ENCODE results near the gene LIPC. TPM values are rescaled to one million over a fixed set of nuclear protein-coding genes. Genes with fewer than 3 reads are reported as not detected.
A peak's percentile ranks its signal among the peaks of the same experiment; 100 is the strongest.

The LIPC gene
- total RNA-seq, 1 experiment from 2014 or later: not detected

- DNase-seq (ENCODE audit: low spot score): peak; percentile 93
- no peak for TF ChIP-seq EZH2 (IDR thresholded peaks at IDR 0.05; ENCODE audit: borderline replicate concordance, low read depth, low read length, poor library complexity, severe bottlenecking)
- no TSS peak for BruUV-seq (replicated peaks)
- POLR2A ChIA-PET (ENCODE audit: low non-redundant PET): no interaction called here
- CTCF ChIA-PET: interaction anchor here (0.7 kb wide), 1 partner anchor 302 kb away, joined by 6 read pairs; the partner anchor contains the start of gene MINDY2
- Histone ChIP-seq H3K27ac (ENCODE audit: low read depth, low read length, poor library complexity, severe bottlenecking) (peak overlapping the region; percentile 63), H3K4me1 (ENCODE audit: insufficient read depth, low read length, poor library complexity, severe bottlenecking) (peaks cover 68% of the 10 kb centered on the region), H3K27me3 (replicated peaks; ENCODE audit: insufficient read depth, low read depth, low read length, poor library complexity) (no peaks in the 10 kb centered on the region), H3K4me3 (ENCODE audit: low read depth, low read length, poor library complexity, severe bottlenecking) (no peak overlapping the region), H3K9me3 (ENCODE audit: low read depth, low read length, poor library complexity, severe bottlenecking) (no peaks in the 10 kb centered on the region), H3K36me3 (ENCODE audit: insufficient read depth, low read length, poor library complexity, severe bottlenecking) (no peaks in the 10 kb centered on the region)
- intact Hi-C loops (cut with micrococcal nuclease; ENCODE audit: unreplicated experiment): loop anchor here (5.0 kb wide), 2 partner anchors 137 to 278 kb away; partner anchors contain the start of gene ADAM10
Observed at GRCh38 chr15:58469432-58470353, 37.9 kb downstream of the LIPC start.

DNA sequence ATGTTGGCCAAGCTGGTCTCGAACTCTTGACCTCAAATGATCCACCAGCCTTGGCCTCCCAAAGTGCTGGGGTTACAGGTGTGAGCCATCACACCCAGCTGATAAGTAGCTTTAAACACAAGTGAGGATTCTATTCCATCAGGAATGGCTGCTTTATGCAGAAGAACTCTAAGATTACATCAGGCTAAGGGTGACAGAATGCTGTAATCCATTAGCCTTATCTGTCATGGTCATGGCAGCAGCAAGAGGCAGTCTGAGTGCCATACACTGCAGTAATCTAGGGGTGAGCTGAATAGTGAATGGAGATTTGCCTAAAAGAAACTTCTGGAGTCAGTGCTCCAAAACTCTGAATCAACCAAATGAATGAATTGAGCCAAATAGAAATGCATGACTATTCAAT is 39.6 kb downstream of the LIPC start:
- Histone ChIP-seq H3K4me3 (ENCODE audit: low read depth, low read length, poor library complexity, severe bottlenecking) (no peak overlapping the region), H3K36me3 (ENCODE audit: insufficient read depth, low read length, poor library complexity, severe bottlenecking) (no peaks in the 10 kb centered on the region), H3K9me3 (ENCODE audit: low read depth, low read length, poor library complexity, severe bottlenecking) (no peaks in the 10 kb centered on the region), H3K27ac (ENCODE audit: low read depth, low read length, poor library complexity, severe bottlenecking) (no peak overlapping the region), H3K27me3 (replicated peaks; ENCODE audit: insufficient read depth, low read depth, low read length, poor library complexity) (no peaks in the 10 kb centered on the region), H3K4me1 (ENCODE audit: insufficient read depth, low read length, poor library complexity, severe bottlenecking) (peaks cover 85% of the 10 kb centered on the region)
- no peak for TF ChIP-seq CTCF (conservative IDR thresholded peaks at IDR 0.05; ENCODE audit: low read depth, low read length)
- TF ChIP-seq EZH2 (IDR thresholded peaks at IDR 0.05; ENCODE audit: borderline replicate concordance, low read depth, low read length, poor library complexity, severe bottlenecking): no peak
- no TSS peak for BruUV-seq (replicated peaks)
- ChIA-PET POLR2A (ENCODE audit: low non-redundant PET) (no interaction called here), CTCF (no interaction called here)
- DNase-seq (ENCODE audit: low spot score): peak; percentile 55
- intact Hi-C loops (cut with micrococcal nuclease; ENCODE audit: unreplicated experiment): loop anchor here (5.0 kb wide), 2 partner anchors 139 to 276 kb away; partner anchors contain the start of gene ADAM10

DNA sequence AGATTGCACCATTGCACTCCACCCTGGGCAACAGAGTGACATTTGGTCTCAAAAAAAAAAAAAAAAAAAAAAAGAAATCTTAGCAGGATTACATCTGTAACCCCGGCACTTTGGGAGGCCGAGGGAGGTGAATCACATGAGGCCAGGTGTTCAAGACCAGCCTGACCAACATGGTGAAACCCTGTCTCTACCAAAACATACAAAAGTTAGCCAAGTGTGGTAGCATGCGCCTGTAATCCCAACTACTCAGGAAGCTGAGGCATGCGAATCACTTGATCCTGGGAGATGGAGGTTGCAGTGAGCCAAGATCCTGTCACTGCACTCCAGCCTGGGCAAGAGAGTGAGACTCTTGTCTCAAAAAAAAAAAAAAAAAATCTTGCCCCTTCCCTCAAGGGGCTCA is 40.4 kb downstream of the LIPC start:
- Histone ChIP-seq H3K4me1 (ENCODE audit: insufficient read depth, low read length, poor library complexity, severe bottlenecking) (peaks cover 90% of the 10 kb centered on the region), H3K9me3 (ENCODE audit: low read depth, low read length, poor library complexity, severe bottlenecking) (no peaks in the 10 kb centered on the region), H3K27me3 (replicated peaks; ENCODE audit: insufficient read depth, low read depth, low read length, poor library complexity) (no peaks in the 10 kb centered on the region), H3K4me3 (ENCODE audit: low read depth, low read length, poor library complexity, severe bottlenecking) (no peak overlapping the region), H3K27ac (ENCODE audit: low read depth, low read length, poor library complexity, severe bottlenecking) (no peak overlapping the region), H3K36me3 (ENCODE audit: insufficient read depth, low read length, poor library complexity, severe bottlenecking) (no peaks in the 10 kb centered on the region)
- BruUV-seq (replicated peaks): TSS peak; percentile 39
- no peak for TF ChIP-seq CTCF (conservative IDR thresholded peaks at IDR 0.05; ENCODE audit: low read depth, low read length)
- POLR2A ChIA-PET (ENCODE audit: low non-redundant PET): no interaction called here
- CTCF ChIA-PET: interaction anchor here (0.6 kb wide), 1 partner anchor 30 kb away, joined by 3 read pairs; no protein-coding TSS in a partner anchor
- DNase-seq (ENCODE audit: low spot score): no peak
- intact Hi-C loops (cut with micrococcal nuclease; ENCODE audit: unreplicated experiment): loop anchor here (5.0 kb wide), 2 partner anchors 140 to 275 kb away; partner anchors contain the start of gene ADAM10

Measured in A673 (cell line).